DOHH2 (cell line): ENCODE results near the gene SLC6A13.

ENCODE experiments used
- H3F3A ChIP-seq: fragments of 200-600 bp; sonication (generic), shearing (Covaris generic); 2 replicates; pipeline ENCODE4 v1.6.0; 2016; ENCODE audit warnings: antibody characterized with exemption, mild to moderate bottlenecking; ENCODE audit not compliant: control insufficient read depth, insufficient read depth
- H3K27ac ChIP-seq: fragments of 200-600 bp; sonication (generic); 2 replicates; pipeline ENCODE4 v1.5.1; 2014; ENCODE audit warnings: low read depth, mild to moderate bottlenecking, low read length, moderate library complexity
- H3K27me3 ChIP-seq: fragments of 200-600 bp; sonication (generic); 2 replicates; pipeline ENCODE4 v1.6.1; 2014; ENCODE audit warnings: mild to moderate bottlenecking, low read length, mixed read lengths; ENCODE audit not compliant: control insufficient read depth
- H3K36me3 ChIP-seq: fragments of 200-600 bp; sonication (generic); 2 replicates; pipeline ENCODE4 v1.6.1; 2014; ENCODE audit warnings: mild to moderate bottlenecking, low read length, moderate library complexity, mixed read lengths; ENCODE audit not compliant: control insufficient read depth
- H3K4me1 ChIP-seq: fragments of 200-600 bp; sonication (generic); 2 replicates; pipeline ENCODE4 v1.6.1; 2014; ENCODE audit warnings: mild to moderate bottlenecking, low read length, mixed read lengths; ENCODE audit not compliant: control insufficient read depth
- H3K4me2 ChIP-seq: fragments of 200-600 bp; sonication (generic); 2 replicates; pipeline ENCODE4 v1.6.0; 2014; ENCODE audit warnings: mild to moderate bottlenecking, low read length, moderate library complexity
- H3K4me3 ChIP-seq: fragments of 200-600 bp; sonication (generic); 2 replicates; pipeline ENCODE4 v1.5.1; 2014; ENCODE audit warnings: mild to moderate bottlenecking, low read length, mixed read lengths
- H3K79me2 ChIP-seq: fragments of 200-600 bp; sonication (generic); 2 replicates; pipeline ENCODE4 v1.6.1; 2014; ENCODE audit warnings: mild to moderate bottlenecking, low read length, mixed read lengths; ENCODE audit not compliant: control insufficient read depth
- H3K9me2 ChIP-seq: fragments of 200-600 bp; sonication (generic); replicated peaks from 2 replicates; pipeline ENCODE4 v1.6.1; 2014; ENCODE audit warnings: mild to moderate bottlenecking, low read length, mixed read lengths; ENCODE audit not compliant: control insufficient read depth
- H3K9me3 ChIP-seq: fragments of 200-600 bp; sonication (generic); 2 replicates; pipeline ENCODE4 v1.6.1; 2014; ENCODE audit warnings: antibody characterized with exemption, low read length, mixed read lengths; ENCODE audit not compliant: control insufficient read depth, insufficient read depth
- H4K20me1 ChIP-seq: fragments of 200-600 bp; sonication (generic); 2 replicates; pipeline ENCODE4 v1.6.0; 2014; ENCODE audit warnings: low read depth, mild to moderate bottlenecking, antibody characterized with exemption, low read length, moderate library complexity; ENCODE audit not compliant: control insufficient read depth, insufficient read depth
- EZH2phosphoT487 ChIP-seq: fragments of 200-600 bp; sonication (generic); IDR thresholded peaks from 2 replicates; pipeline ENCODE4 v1.6.1; 2017; ENCODE audit warnings: borderline replicate concordance, mild to moderate bottlenecking, antibody characterized with exemption, low read length, moderate library complexity, mixed read lengths
- TF ChIP-seq, protein P1 (sequence below): fragments of 200-600 bp; sonication (generic); IDR thresholded peaks from one replicate; pipeline ENCODE4 v1.5.1; 2014; ENCODE audit warnings: antibody characterized with exemption, mild to moderate bottlenecking, low read depth, low read length; ENCODE audit not compliant: poor library complexity, severe bottlenecking

Gene SLC6A13

DNA sequence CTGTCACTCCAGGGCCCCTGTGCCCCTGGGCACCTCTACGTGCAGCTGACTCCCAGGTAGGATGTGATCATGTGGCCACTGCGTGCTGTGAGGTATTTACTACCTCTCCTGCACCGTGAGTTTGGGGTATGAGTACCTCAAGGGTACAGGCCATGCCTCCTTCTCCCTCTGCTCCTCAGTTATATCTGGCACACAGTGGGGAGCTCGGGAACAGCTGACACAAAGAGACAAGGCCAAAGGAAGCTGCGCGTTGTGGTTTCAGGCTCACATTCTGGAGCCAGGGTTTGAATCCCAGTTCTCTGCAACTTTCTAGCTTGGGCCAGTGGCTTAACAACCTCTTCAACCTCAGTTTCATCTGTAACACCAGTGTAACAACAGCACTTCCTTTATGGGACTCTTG, 40.9 kb downstream of the SLC6A13 start:
- no peaks in the 10 kb centered on the region; the same call in 1 of the 2 replicates for H4K20me1 ChIP-seq
- no peaks in the 10 kb centered on the region; the same call in 1 of the 2 replicates for H3K4me1 ChIP-seq
- H3K79me2 ChIP-seq = no peaks in the 10 kb centered on the region
- H3K9me3 ChIP-seq = no peaks in the 10 kb centered on the region
- H3K27ac ChIP-seq = no peak overlapping the region
- TF ChIP-seq, protein P1, sequence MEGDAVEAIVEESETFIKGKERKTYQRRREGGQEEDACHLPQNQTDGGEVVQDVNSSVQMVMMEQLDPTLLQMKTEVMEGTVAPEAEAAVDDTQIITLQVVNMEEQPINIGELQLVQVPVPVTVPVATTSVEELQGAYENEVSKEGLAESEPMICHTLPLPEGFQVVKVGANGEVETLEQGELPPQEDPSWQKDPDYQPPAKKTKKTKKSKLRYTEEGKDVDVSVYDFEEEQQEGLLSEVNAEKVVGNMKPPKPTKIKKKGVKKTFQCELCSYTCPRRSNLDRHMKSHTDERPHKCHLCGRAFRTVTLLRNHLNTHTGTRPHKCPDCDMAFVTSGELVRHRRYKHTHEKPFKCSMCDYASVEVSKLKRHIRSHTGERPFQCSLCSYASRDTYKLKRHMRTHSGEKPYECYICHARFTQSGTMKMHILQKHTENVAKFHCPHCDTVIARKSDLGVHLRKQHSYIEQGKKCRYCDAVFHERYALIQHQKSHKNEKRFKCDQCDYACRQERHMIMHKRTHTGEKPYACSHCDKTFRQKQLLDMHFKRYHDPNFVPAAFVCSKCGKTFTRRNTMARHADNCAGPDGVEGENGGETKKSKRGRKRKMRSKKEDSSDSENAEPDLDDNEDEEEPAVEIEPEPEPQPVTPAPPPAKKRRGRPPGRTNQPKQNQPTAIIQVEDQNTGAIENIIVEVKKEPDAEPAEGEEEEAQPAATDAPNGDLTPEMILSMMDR = no peak
- no peak for TF ChIP-seq EZH2phosphoT487
- H3K4me2 ChIP-seq = no peak overlapping the region
- H3K36me3 ChIP-seq = no peaks in the 10 kb centered on the region
- H3F3A ChIP-seq = no peaks in the 10 kb centered on the region
- no peak overlapping the region for H3K4me3 ChIP-seq
- H3K27me3 ChIP-seq = 0 out of 2 replicates have a peak, but pooled peaks cover 1% of the 10 kb centered on the region
- H3K9me2 ChIP-seq = no peaks in the 10 kb centered on the region

DNA sequence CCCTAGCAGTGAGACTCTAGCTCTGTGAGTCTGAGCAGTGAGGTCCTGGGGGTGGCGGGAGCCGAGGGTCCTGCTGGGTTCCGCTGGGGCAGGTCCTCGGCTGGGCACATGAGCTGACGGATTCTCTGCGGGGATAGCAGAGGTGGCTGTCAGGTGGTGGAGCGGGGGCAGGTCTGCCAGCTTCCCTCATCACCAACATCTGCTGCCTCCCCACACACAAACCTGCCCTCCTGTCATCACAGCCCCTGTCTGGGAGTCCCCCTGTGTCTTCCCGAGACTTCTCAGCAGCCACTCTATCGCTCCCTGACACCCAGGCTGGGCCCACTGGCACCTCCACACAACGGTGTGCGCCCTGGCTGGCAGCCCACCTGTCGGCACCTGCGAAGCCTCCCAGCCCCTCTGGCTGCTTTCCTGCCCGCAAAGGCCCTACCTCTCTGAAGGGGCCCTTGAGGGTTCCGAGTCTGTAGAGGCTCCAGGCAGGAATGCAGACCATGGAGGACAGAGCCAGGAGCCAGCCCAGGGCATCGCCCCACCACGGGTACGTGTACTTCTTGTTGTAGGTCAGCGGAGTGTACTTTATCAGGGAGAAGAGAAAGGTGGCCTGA, 41.6 kb downstream of the SLC6A13 start:
- H3K27me3 ChIP-seq = 0 out of 2 replicates have a peak, but pooled peaks cover 5% of the 10 kb centered on the region
- no peaks in the 10 kb centered on the region for H3K36me3 ChIP-seq
- H3K9me2 ChIP-seq = no peaks in the 10 kb centered on the region
- H3K4me1 ChIP-seq = no peaks in the 10 kb centered on the region; the same call in 1 of the 2 replicates
- no peak overlapping the region for H3K27ac ChIP-seq
- no peak for TF ChIP-seq EZH2phosphoT487
- TF ChIP-seq, protein P1 = no peak
- no peak overlapping the region for H3K4me3 ChIP-seq
- H4K20me1 ChIP-seq = no peaks in the 10 kb centered on the region; the same call in 1 of the 2 replicates
- H3K9me3 ChIP-seq = no peaks in the 10 kb centered on the region
- no peaks in the 10 kb centered on the region for H3K79me2 ChIP-seq
- H3K4me2 ChIP-seq = no peak overlapping the region
- H3F3A ChIP-seq = no peaks in the 10 kb centered on the region

DNA sequence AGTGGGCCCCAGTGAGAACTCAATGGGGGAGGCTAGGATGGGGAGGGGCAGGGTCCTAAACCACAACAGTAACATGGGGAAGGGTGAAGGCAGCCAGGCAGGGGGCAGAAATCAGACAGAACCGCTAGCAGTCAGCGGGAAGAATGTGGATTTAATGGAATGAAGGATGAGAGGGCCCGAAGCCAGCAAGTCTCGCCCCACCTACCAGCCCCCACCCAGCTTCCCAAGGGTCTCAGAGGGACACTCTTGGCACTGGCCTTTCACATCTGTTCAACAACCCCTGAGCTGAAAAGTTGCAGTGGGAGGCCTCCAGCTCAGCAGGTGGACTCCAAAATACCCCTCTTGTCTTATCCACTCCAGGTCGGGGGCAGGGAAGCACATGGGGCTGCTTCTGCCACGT, 42.1 kb downstream of the SLC6A13 start:
- Histone ChIP-seq H3K4me2 (no peak overlapping the region), H4K20me1 (no peaks in the 10 kb centered on the region; the same call in 1 of the 2 replicates), H3K9me2 (no peaks in the 10 kb centered on the region), H3K79me2 (no peaks in the 10 kb centered on the region), H3K9me3 (no peaks in the 10 kb centered on the region), H3K4me3 (no peak overlapping the region), H3K27ac (no peak overlapping the region), H3K36me3 (no peaks in the 10 kb centered on the region), H3K27me3 (peaks cover 9% of the 10 kb centered on the region), H3K4me1 (peaks cover 1% of the 10 kb centered on the region), H3F3A (no peaks in the 10 kb centered on the region)
- TF ChIP-seq, protein P1 = no peak
- no peak for TF ChIP-seq EZH2phosphoT487
